Measurements from ENCODE around the gene DCAF8L2.
"Not testable (repeated sequence)": the region's sequence is repeated elsewhere in the genome, so short reads cannot be mapped to it uniquely, and the experiment has no call there.

The DCAF8L2 gene

GRCh38 chrX:27590044-27590443 lies at the start of gene DCAF8L2:
Gene DCAF8L2 (plus strand): TSS chrX:27590344. CDS start chrX:27746896, 156,552 bp downstream.
- no peak for DNase-seq

- not testable (repeated sequence) for DNase-seq
These were observed 49.0 kb upstream of the DCAF8L2 start for GRCh38 chrX:27541161-27541560.

GRCh38 chrX:27548624-27549023 lies 41.5 kb upstream of the DCAF8L2 start:
- DNase-seq, result no peak

- DNase-seq, result no peak
These were observed 40.5 kb upstream of the DCAF8L2 start for GRCh38 chrX:27549688-27550087.

GRCh38 chrX:27555514-27555913 lies 34.6 kb upstream of the DCAF8L2 start:
- DNase-seq, result no peak

- no peak for DNase-seq
These were observed 24.2 kb upstream of the DCAF8L2 start for GRCh38 chrX:27565992-27566391.

- DNase-seq, result no peak
These were observed 19.0 kb upstream of the DCAF8L2 start for GRCh38 chrX:27571164-27571563.

GRCh38 chrX:27575565-27575964 lies 14.6 kb upstream of the DCAF8L2 start:
- no peak for DNase-seq

- DNase-seq, result no peak
These were observed 6.2 kb upstream of the DCAF8L2 start for GRCh38 chrX:27583976-27584375.

- DNase-seq, result no peak
These were observed 1.8 kb downstream of the DCAF8L2 start for GRCh38 chrX:27591938-27592337.

GRCh38 chrX:27597508-27597907 lies 7.4 kb downstream of the DCAF8L2 start:
- DNase-seq, result no peak

GRCh38 chrX:27598312-27598711 lies 8.2 kb downstream of the DCAF8L2 start:
- no peak for DNase-seq

GRCh38 chrX:27599928-27600327 lies 9.8 kb downstream of the DCAF8L2 start:
- no peak for DNase-seq

- DNase-seq, result no peak
These were observed 10.5 kb downstream of the DCAF8L2 start for GRCh38 chrX:27600686-27601085.

- no peak for DNase-seq
These were observed 18.5 kb downstream of the DCAF8L2 start for GRCh38 chrX:27608671-27609070.

GRCh38 chrX:27619459-27619858 lies 29.3 kb downstream of the DCAF8L2 start:
- DNase-seq, result no peak

- DNase-seq, result no peak
These were observed 29.8 kb downstream of the DCAF8L2 start for GRCh38 chrX:27619975-27620374.

- no peak for DNase-seq
These were observed 32.7 kb downstream of the DCAF8L2 start for GRCh38 chrX:27622883-27623282.

GRCh38 chrX:27626066-27626465 lies 35.9 kb downstream of the DCAF8L2 start:
- DNase-seq, result no peak

- no peak for DNase-seq
These were observed 43.2 kb downstream of the DCAF8L2 start for GRCh38 chrX:27633328-27633727.

- DNase-seq, result no peak
These were observed 66.4 kb downstream of the DCAF8L2 start for GRCh38 chrX:27656581-27656980.

- DNase-seq, result no peak
These were observed 70.7 kb downstream of the DCAF8L2 start for GRCh38 chrX:27660878-27661277.

GRCh38 chrX:27671234-27671633 lies 81.1 kb downstream of the DCAF8L2 start:
- DNase-seq, result no peak

GRCh38 chrX:27674491-27674890 lies 84.3 kb downstream of the DCAF8L2 start:
- no peak for DNase-seq

- no peak for DNase-seq
These were observed 85.3 kb downstream of the DCAF8L2 start for GRCh38 chrX:27675493-27675892.

GRCh38 chrX:27679281-27679680 lies 89.1 kb downstream of the DCAF8L2 start:
- no peak for DNase-seq

All from GDM1 (cell line).